T-helper 2 cell (primary cell): Measurements from ENCODE around the gene FAM78A.

Experiments
- DNase-seq, 5 experiments: peaks; one replicate each; pipeline versions ENCODE4 v3.0.0 to v3.0.0-alpha.2; 2012 to 2022

FAM78A gene

DNA sequence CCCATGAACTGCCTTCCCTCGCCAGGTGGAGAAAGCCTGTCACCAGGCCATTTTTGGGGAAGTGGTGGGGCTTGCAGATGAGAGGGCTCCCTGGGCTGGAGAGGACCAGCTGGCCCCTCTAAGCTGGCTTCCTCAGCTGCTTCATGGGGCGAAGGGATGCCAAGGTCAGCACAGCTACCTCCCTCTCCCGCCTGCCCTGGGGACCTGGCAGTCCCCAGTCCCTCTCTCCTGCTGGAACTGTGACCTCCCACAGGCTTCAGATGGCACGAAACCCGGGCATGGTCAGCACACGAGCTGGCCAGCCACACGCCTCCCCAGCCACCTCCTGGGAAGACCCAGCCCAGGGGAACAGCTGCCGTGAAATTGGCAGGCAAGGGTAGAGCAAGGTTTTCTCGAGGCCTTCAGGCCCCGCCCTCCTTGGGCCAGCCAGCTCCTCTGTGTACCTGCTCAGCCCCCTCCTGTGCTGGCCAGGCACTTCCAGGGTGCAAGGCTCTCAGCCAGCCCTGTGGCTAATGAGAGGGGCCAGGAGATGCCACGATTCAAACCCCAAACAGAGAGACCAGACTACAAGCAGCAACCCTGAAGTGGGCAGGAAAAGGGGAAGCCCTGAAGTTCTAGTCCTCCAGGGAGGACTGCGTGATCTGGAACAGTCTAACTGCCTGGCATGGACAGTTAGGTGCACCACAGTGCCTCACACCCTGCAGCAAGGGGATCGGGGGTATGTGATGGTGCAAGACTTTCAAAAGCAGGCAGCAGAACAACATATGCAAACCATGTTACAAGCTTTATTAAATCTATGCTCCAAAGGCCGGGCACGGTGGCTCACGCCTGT, 26.1 kb upstream of the FAM78A start:
- DNase-seq = no peak

- no peak for DNase-seq
Observed at GRCh38 chr9:131300444-131300843, 24.1 kb upstream of the FAM78A start.

DNA sequence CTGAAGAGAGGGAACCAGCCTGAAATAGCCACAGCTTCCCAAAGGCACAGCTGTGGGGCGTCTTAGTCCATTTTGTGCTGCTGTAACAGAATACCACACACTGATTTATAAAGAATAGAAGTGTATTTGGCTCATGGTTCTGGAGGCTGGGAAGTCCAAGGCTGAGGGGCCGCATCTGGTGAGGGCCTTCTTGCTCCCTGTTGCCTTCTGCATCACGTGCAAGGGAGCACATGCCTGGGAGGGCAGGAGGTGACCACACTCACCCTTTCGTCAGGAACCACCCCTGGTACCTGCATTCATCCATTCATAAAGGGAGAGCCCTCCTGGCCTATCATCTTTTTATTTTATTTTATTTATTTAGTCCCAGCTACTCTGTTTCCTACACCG, 23.6 kb upstream of the FAM78A start:
- no peak for DNase-seq

DNA sequence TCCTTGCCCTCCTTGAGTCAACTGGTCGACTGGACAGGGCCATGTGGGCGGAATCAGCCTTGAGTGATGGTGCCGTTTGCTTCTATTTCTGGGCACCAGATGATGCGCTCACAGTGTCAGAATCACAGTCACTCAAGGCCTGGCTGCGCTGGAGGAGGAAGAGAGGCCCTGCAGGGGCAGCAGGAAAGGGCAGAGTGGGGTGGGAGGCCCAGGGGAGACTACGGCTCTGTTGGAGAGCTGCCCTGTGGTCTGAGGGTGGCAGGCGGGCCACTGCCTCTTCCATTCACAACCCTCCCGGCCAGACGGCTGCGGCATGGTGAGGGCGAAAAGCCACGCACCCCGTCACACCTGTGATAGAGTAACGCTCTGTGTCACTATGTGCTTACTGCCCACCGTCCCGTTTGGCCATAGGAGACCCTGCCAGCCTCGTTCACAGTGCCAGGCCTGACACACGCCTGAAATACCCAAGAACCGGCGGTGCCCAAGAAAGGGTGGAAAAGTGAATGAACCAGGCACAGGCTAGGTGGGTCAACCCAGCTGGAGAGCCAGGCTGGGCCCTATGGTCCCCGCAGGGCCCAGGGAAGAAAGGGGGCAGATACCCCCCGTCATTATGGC, 23.1 kb upstream of the FAM78A start:
- DNase-seq = no peak

DNA sequence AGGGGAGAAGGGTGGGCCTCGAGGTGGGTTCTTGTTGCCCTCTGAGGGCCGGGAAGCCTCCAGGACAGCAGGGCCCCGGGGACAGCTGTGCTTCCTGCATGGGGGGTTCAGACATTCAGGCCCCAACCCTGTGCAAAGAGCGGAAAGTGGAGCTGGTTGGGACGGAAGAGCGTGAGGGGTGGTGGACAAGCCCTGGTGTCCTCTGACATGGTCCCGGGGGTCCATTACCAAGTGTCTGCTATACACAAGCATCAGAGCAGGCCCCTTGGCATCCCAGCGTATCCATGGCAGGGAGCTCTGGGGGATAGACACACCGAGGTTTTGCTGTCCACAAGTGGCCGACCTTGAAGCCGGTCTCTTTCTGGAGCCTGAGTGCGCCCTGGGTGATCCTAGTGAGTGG, 22.5 kb upstream of the FAM78A start:
- no peak for DNase-seq

DNA sequence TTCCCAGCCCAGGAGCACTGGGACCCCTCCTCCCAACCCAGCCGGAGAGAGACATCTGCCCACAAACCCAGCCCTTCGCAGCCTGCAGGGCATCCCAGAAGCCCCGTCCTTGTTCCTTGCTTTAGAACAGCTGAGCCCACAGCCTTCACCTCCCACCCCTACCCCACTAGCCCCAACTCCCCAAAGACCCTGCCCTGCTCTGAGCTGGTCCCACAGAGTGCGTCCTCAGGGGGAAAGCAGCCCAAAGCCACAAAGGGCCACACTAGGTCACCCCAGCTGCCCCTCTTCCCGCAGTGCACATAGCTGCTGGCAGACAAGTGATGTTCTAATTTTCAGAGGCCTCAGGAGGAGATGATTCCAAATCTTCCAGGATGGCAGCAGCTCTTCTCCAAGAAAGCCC, 22.0 kb upstream of the FAM78A start:
- no peak for DNase-seq

DNA sequence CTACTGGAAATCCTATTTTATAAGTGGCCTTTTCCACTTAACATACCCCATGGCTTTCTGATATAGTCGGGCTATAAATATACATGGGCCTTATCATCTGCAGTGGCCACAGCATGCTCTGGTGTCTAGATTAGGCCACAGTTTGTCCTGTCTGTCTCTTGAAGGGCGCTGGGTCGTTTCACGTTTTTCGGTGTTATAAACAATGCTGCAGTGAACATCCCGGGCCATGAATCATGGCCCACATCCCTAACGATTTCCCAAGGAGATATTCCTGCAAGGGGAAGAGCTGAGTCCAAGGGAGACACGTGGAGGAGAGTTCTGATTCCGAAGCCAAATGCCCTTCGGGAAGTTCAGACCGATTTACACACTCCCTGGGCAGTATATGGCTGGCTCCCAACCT, 21.6 kb upstream of the FAM78A start:
- DNase-seq = no peak

DNA sequence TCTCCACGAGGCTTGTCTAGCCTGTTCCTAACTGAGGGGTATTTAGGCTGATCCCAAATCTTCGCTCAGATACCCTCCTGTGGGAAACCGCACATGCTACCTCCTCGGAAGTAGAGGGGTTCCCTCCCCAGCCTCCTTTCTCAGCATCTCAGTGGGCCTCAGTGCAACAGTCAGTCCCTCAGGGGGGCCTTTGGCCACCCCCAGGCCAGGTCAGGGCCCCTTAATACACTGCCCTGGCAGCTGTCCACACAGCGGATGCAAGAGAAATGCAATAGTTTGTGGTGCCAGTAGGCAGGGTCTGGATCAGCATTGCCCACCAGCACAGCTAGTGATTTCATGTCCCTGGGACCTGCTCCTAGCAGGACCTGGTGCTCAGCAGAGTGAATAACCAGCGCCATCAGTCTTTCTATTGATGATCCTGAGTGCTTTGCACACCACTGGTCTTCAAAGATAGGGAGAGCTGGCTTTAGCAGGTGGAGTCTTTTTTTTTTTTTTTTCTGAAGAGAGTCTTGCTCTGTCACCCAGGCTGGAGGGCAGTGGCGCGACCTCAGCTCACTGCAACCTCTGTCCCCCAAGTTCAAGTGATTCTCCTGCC, 20.7 kb upstream of the FAM78A start:
- DNase-seq = no peak

GRCh38 chr9:131296460-131296859, 20.1 kb upstream of the FAM78A start:
- DNase-seq = no peak

- no peak for DNase-seq
Observed at GRCh38 chr9:131292937-131293336, 16.6 kb upstream of the FAM78A start.

- no peak for DNase-seq
Observed at GRCh38 chr9:131291795-131292315, 15.5 kb upstream of the FAM78A start.

GRCh38 chr9:131290767-131291370, 14.6 kb upstream of the FAM78A start:
- no peak for DNase-seq

- no peak for DNase-seq
Observed at GRCh38 chr9:131290036-131290766, 13.9 kb upstream of the FAM78A start.

GRCh38 chr9:131289301-131290035, 13.2 kb upstream of the FAM78A start, which contains the start of gene PLPP7:
Gene PLPP7, plus strand, starts transcription at chr9:131289723. Its CDS starts 275 bp downstream, at chr9:131289998.
- no peak for DNase-seq

DNA sequence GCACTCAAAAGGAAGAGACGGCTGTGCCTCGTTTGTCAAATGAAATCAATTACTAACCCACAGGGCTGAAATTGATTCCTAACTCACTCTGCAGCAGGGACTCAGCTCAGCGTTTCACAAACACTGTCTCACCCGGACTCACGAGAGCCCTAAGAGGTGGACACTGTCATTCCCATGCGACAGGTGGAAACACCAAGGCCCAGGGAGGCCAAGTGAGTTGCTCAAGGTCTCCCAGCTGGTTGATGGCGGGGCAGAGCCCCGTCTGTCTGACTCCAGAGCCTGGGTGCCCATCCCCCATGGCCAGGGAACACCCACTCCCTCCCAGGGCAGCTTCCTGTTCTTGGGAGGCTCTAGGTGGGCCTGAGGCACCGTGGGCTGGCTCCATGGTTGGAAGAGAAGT, 11.9 kb upstream of the FAM78A start:
- no peak for DNase-seq

GRCh38 chr9:131287359-131287758, 11.0 kb upstream of the FAM78A start:
- no peak for DNase-seq

- DNase-seq = no peak
Observed at GRCh38 chr9:131284856-131285255, 8.5 kb upstream of the FAM78A start.

DNA sequence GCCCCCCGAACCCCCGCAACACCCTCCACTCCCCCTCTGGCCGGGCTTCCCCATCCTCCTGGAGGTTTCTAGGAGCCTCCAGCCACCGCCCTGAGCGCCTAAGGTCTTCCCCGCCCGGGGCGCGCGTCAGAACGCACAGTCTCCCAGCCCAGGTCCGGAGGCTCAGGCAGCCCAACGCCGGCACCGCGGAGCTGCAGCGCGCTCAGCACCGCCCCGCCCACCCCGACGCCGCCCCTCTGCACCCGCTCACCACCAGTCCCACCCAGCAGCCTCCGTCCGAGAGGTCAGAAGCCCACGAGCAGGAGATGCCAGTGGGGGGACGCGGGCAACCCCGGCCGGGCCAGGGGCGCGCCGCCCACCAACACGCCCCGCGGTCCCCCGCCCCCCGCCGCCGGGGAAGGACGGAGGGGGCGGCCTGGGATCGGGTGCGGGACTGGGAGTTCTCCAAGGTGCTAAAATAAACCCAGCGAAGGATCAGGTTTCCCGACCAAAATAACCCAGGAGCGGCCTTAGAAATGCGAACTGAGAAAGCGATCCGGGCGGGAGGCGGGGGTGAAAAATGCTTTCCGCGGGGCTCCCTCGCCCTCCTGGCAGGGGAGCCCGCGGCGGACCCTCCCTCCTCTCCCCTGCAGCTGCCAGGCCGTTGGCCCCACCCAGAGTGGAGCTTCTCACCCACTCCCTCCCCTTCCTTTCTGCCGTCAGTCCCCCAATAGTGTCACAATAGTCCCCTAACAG, 6.5 kb upstream of the FAM78A start:
- DNase-seq = no peak

DNA sequence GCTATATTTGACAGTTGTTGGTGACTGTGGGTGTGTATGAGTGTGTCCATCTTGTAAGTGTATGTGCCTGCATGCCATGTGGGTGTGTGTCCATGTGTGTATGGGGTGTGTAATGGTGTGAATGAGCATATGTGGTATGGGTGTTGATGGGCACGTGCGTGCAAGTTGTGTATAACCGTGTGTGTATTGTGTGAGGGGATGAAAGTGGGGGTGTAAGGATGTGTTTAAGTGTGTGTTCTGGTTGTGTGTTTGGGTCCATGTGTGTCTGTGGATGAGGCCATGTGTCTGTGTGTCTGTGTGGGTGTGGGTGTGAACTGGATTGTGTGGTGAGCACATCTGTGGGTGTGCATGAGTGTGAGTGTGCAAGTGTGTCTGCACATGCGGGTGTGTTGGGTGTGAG, 5.9 kb upstream of the FAM78A start:
- DNase-seq = no peak

GRCh38 chr9:131281119-131281965, 5.0 kb upstream of the FAM78A start:
- no peak for DNase-seq
